ENCODE results near the gene PPIL1.

The PPIL1 gene

GRCh38 chr6:36833182-36833789 is 41.3 kb downstream of the PPIL1 start:
- TF ChIP-seq CTCF (IDR thresholded peaks at IDR 0.05; ENCODE audit: borderline replicate concordance, control extremely low read depth, extremely low read depth, insufficient read depth, missing control alignments): no peak
- DNase-seq (ENCODE audit: low spot score): no peak
- in situ Hi-C loops (cut with MboI; ENCODE audit: low sequenced_read_pairs, unreplicated experiment): no loop called here

- in situ Hi-C loops (cut with MboI; ENCODE audit: low sequenced_read_pairs, unreplicated experiment): no loop called here
- no peak for TF ChIP-seq CTCF (IDR thresholded peaks at IDR 0.05; ENCODE audit: borderline replicate concordance, control extremely low read depth, extremely low read depth, insufficient read depth, missing control alignments)
- no peak for DNase-seq (ENCODE audit: low spot score)
Observed at GRCh38 chr6:36832313-36832712, 42.3 kb downstream of the PPIL1 start.

GRCh38 chr6:36830577-36830976 is 44.0 kb downstream of the PPIL1 start:
- in situ Hi-C loops (cut with MboI; ENCODE audit: low sequenced_read_pairs, unreplicated experiment): no loop called here
- TF ChIP-seq CTCF (IDR thresholded peaks at IDR 0.05; ENCODE audit: borderline replicate concordance, control extremely low read depth, extremely low read depth, insufficient read depth, missing control alignments): no peak
- no peak for DNase-seq (ENCODE audit: low spot score)

GRCh38 chr6:36829919-36830544 is 44.6 kb downstream of the PPIL1 start:
- DNase-seq (ENCODE audit: low spot score): no peak
- TF ChIP-seq CTCF (IDR thresholded peaks at IDR 0.05; ENCODE audit: borderline replicate concordance, control extremely low read depth, extremely low read depth, insufficient read depth, missing control alignments): no peak
- in situ Hi-C loops (cut with MboI; ENCODE audit: low sequenced_read_pairs, unreplicated experiment): no loop called here

- DNase-seq (ENCODE audit: low spot score): no peak
- TF ChIP-seq CTCF (IDR thresholded peaks at IDR 0.05; ENCODE audit: borderline replicate concordance, control extremely low read depth, extremely low read depth, insufficient read depth, missing control alignments): no peak
- in situ Hi-C loops (cut with MboI; ENCODE audit: low sequenced_read_pairs, unreplicated experiment): no loop called here
Observed at GRCh38 chr6:36827261-36828079, 47.1 kb downstream of the PPIL1 start.

- in situ Hi-C loops (cut with MboI; ENCODE audit: low sequenced_read_pairs, unreplicated experiment): no loop called here
- no peak for DNase-seq (ENCODE audit: low spot score)
- TF ChIP-seq CTCF (IDR thresholded peaks at IDR 0.05; ENCODE audit: borderline replicate concordance, control extremely low read depth, extremely low read depth, insufficient read depth, missing control alignments): no peak
Observed at GRCh38 chr6:36826520-36827227, 47.9 kb downstream of the PPIL1 start.

All from GM13976 (cell line).